CD4-positive, alpha-beta T cell treated with Interleukin-2 at 100 ng/mL for 4 hours (primary cell): ENCODE measurements around the gene FNDC3B.

Experiments
- DNase-seq: peaks from one replicate; pipeline ENCODE4 v3.0.0-alpha.2; 2020; ENCODE audit warnings: low spot score

FNDC3B gene

DNA sequence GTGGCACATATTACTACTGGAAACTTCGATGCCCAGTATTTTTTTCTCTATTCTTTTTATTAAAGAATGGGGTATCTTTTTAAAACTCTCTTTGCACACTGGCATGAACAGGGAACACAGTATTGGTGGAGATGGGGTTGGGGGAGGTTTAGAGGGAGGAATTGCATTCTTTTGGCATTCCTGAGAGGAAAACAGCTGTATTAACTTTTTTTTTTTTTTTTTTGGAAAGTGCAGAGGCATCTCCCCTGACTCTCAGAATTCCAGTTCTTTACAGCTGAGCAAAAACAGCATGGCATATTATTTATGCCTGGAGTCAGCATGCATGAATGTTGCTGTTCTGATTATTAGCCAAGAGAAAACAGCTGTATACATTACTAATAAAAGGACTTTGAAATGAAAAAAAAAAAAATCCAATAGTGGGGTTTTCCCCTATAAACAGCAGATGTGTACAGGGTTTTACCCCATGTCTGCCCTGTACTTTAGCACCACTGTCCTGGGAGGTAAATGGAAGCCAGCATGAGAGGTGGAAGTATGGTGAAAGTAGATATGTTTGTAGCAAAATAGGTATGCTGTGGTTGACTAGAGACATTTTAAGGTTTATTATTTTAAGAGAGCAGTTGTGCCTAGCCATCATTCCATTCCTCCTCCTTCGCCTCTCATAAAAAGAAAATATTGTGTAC, 132.2 kb downstream of the FNDC3B start:
- no peak for DNase-seq

DNA sequence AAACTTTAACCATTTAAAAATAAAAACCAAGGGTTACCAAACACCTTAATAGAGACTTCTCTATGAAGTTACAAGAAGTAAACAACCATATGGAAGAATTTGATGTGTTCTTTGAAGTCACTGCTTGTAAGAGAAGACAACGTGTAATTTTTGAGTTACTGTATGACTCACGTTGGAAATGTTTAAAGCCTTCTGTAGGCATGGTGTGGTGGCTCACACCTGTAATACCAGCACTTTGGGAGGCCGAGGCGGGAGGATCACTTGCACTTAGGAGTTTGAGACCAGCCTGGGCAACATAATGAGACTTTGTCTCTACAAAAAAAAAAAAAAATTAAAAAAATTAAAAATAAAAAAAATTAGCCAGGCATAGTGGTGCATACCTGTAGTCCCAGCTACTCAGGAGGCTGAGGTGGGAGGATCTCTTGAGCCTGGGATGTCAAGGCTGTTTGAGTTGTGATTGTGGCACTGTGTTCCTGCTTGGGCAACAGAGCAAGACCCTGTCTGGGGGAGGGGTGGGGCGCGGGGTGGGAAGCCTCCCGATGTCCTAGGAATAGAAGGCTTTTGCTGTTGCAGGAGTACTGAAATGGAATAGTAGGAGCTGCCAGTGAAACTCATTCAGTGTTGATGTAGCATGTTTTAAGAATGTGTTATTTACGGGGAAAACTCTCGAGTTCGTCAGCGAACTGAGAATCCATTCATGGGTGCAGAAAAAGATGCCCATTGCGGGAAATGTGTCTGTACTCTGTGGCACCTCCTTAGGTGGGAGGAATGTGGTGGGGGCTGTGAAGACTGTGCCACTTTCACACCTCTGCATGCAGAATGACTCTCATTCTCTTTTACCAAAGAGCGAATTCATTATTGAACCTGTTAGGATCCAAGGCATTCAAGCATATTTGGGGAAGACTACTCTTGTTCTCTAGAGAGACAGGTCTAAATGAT, 134.2 kb downstream of the FNDC3B start:
- DNase-seq: peak; percentile 8

DNA sequence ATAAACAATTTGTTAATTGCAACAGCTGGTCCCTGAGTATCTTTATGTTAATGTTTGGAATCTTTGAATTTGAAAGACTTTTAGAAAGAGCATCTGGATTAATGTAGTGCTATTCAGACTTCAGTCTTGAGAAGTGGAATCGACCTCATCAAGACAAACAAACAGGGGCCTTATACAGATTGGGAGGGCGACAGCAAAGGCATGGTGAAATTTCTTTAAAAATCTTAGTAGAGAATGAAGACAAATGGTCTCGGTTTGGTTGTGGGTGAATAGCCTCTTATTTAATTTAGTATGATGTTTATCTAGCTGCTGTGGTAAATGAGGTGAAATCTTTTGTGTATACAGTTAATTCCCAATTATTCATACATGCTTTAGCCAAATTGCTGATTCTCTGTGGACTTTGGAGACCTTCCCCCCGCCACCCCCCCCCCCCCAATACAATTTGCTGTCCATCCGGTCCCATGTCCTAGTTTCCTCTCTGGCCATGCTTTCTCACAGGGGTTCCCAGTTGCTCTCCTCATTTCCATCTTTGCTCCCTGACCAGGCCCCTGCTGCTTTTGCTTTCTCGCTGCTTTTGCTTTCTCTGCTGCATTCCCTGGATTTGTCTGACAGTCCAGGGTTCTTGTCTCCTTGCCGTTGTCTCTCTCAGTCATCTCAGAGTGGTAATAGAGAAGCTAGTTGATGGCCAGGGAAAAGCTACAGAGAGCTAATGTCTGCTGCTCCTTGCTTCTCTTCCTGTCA, 135.3 kb downstream of the FNDC3B start:
- DNase-seq: no peak

DNA sequence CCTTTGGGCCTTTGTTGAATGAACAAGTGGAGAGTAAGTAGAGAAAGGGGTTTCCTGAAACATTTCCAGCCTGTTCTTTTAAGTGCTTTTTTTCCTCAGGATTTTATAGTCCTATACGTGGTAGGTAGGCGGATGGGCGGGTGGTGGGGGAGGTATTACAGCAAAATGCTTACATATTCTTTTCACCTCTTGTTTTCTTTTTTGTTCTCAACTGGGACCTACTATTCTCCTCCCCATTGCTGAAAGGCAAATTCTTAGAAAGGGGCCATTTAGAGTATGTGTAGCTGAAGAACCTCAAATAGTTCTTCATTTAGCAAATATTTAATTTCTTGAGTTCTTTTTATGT, 135.8 kb downstream of the FNDC3B start:
- DNase-seq: no peak

DNA sequence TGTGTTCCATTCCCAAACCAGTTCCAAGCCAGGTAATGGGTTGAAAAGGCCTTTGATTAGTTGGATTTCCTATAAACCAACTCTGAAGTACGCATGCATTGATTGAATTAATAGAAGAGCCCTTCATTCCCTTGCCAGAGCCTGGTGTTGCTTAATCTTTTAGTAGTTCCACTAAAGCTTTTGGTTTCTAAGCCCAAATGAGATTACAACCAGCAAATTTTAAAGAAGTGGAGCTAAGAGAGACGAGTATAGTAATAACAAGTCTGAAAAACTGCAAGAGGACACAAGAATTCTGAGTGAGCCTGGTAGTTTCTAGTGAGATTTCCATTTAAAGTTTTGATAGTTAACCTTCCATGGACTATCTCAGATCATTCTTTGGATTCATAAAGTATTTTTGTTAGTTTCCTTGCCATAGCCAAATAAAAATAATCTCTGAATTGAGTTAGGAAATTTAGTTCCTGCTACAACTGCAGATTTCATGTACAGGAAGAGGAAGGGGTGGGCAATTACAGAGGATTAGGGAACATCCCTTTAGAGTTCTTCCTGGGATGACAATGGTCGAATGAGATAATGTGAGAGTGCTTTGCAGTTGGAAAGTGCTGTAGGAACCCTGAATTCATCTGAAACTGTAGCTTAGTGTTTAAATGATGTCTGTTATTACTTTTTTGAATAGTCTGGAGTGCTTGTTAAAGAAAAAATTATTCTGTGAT, 136.8 kb downstream of the FNDC3B start:
- no peak for DNase-seq

DNA sequence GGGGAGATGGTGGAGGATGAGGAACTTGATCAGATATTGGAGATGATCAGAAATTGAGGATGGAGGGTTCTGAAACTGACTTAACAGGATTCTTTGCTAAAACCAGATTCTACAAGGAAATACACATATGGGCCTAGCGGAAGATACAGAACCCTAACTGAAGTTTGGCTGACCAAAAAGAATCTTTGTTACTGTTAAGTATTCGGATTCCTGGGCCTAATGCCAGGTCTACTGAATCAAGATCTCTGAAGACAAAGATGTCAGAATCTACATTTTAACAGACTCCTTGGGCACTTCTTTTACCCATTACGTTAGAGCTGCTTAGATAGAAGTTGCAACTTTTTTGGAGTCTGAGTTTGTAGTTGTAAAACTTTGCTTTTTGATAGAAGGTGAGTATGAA, 137.7 kb downstream of the FNDC3B start:
- DNase-seq: no peak

DNA sequence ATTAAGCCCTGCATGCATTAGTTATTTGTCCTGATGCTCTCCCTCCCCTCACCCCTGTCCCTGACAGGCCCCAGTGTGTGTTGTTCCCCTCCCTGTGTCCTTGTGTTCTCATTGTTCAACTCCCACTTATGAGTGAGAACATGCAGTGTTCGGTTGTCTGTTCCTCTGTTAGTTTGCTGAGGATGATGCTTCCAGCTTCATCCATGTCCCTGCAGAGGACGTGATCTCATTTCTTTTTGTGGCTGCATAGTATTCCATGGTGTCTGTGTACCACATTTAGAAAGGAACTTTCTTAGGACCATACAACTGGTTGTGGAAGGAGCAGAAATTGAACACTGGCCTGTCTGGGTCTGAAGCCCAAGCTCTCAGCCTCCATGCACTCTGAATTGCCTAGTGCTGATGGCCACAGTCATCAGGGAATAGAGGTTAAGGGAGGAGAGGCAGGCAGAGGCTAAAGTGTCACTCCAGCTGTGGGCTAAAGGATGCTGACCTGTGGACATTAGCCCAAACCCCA, 138.5 kb downstream of the FNDC3B start:
- DNase-seq: no peak

DNA sequence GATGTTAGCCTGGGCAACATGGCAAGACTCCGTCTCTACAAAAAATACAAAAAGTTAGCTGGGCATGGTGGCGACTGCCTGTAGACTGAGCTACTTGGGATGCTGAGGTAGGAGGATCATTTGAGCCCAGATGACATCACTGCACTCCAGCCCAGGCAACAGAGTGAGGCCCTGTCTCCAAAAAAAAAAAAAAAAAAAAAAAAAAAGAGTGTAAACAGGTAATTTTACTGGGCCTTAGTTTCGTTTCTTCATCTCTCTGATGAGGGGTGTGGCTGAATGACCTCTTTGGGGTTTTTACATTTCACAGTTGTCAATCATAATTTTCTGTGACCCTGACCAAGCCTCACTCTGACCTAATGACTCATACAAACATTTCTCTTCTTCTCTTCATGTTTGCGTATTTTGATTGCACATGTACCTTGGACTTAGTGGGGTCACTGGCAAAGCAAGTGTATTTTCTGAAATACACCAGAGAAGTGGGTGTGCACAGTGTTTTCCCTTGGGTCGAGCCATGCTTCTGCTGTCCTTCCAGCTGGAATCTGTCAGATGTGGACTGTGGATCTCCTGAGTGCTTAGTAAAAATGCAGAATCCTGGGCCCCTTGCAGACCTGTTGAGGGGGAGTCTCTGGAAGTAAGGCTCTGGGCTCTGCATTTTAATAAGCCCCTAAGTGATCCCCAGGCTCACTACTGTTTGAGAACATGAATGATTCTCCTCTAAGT, 140.5 kb downstream of the FNDC3B start:
- DNase-seq: no peak

DNA sequence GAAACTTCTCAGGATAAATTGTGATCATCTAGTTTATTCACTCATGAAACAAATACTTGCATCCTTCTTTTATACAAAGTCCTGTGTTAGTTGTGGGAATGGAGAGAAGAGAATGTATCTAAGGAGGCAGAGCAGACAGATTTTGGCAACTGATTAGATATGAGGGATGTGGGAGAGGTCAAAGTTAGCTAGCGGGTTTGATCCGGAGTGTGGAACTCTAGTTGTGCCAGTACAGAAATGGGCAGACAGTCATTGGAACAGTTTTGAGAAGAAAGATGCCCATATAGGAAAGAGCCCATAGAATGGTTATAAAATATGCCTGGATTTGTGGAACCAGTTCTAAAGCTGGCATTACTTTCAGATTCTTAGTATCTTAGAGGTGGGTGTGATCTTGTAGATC, 141.1 kb downstream of the FNDC3B start:
- no peak for DNase-seq

DNA sequence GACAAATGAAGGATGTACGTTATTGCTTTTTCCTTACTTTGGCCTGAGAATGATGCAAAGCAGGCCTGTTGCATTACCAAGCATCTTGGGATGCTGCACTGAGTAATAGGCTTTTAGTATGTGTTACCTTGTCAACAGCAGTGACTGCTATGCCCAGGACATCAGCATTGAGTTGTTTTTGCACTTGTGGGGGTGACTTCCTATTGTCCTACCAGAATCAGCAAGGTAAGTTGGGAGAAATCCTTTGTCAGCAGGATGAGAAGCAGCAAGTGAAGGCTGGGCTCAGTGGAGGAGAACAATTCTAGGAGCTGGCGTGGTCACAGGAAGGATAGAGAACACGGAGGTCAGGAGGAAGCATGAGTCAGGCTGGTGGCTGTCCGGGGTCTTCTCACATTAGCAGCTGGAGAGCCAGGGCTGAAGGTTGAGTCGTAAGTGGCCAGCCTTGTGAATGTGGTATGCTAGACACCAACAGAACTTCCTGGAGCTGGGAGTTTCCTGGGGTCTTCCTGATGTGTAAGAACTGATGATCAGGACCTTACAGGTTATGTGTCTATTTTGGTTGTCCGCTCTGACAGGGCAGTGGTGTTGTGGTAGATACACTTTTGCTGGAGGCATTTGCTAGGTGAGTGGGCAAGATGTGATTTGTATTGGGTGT, 142.7 kb downstream of the FNDC3B start:
- DNase-seq: no peak

DNA sequence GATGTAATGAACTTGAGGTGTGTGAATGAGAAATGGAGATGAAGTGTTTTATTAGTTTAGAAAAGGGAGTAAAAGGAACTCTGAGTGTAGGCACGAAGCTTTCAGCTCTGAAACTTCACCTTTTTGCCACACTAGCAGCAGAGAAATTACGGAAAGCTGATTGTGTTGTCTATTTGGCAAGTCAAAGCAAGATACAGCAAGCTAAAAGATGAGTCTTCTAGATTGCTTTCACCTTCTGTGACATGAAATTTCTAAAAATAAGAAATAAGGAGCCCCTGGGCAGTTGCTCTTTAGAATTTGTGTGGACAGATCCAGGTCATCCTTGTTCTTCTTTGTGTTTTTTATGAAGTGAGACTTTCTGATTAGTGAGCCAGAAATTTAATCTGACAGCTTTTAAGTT, 143.4 kb downstream of the FNDC3B start:
- no peak for DNase-seq

DNA sequence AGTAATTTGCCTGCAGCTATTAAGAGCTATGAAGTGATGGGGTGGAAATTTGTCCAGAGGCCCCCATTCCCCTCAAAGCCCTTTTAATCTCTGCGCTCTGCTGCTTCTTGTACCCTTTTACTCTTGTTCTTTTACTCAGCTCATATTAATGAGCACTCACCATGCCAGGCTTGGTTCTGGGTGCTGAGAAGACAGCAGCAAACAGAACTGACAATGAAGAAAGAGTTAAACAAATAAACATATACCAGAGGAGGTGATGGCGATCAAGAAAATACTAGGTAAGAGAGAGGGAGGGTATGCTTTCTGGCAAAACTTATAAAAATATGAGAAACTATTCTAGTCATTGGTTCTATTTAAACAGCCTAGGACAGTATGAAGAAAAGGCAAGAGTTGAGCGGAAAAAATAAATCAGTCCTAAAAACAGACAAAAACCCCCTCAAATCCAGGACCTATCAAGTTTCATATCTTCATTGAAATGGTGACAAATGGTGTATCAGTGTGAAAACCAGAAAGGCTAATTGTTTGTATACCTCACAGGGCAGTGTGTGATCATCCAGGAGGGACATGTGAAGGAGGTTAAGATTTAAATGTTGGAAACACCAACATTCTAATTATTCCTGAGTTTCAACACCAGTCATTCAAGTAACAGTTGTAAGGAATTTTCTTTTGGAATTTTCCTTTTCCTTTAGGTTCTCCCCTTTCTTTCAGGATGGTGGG, 144.9 kb downstream of the FNDC3B start:
- no peak for DNase-seq

DNA sequence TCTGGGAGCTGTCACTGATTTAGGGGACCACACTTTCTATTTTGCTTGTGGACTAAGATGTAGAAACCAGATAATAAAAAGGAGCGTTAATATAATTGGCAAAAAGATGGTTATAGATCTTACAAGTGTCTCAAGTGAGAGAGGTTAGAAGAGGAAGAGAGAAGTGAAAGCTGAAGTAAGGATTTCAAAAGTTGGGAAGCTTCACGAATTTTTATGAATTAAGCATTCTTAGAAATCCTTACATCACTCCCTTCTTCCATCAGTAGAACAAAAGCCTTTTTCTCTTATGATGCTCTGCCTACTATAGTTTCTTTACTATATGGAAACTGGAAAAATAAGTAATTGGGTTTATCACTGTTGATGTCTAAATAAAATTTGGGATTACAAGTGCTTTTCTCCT, 146.5 kb downstream of the FNDC3B start:
- DNase-seq: no peak

DNA sequence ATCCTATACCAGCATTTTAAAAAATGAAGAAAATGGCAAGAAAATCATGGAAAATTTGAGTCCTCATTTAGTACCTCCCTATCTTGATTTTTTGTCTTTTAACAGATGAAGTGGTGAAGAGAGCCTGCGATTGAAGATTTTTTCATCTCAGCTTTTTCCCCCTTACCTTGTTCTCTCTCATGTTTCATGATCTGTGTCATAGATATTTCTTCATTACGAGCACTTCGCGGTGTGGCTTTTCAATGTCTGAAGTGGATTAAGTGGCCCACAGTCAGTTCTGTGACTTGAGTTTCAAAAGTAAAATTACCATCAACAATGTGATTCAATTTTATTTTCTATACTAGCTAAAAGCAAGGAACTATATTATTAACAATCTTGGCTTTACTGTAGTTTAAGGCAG, 147.2 kb downstream of the FNDC3B start:
- no peak for DNase-seq

DNA sequence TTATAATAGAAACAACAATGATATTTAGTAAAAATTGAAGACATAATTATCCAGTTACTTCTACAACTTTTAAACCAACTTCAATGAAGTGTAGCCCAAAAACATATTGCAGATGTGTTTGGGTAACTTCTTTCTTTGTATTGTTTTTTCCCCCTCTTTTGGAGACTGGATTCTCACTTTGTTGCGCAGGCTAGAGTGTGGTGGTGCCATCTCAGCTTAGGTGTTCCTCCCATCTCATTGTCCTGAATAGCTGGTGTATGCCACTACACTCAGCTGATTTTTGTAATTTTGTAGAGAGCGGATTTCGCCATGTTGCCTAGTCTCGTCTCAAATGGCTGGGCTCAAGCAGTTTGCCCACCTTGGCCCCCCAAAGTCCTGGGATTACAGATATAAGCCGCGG, 148.1 kb downstream of the FNDC3B start:
- no peak for DNase-seq

DNA sequence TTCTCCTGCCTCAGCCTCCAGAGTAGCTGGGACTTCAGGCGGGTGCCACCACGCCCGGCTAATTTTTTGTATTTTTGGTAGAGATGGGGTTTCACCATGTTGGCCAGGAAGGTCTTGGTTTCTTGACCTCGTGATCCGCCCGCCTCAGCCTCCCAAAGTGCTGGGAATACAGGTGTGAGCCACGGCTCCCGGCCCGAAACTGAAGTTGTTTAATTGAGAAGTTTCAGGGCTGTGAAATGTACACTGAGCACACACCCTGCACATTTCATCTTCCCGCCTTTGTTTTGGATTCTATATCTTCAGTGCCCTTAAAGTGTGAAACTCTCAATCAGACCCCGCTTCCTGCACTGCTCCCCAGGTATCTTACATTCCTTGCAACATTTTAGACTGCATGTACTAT, 149.1 kb downstream of the FNDC3B start:
- DNase-seq: no peak

DNA sequence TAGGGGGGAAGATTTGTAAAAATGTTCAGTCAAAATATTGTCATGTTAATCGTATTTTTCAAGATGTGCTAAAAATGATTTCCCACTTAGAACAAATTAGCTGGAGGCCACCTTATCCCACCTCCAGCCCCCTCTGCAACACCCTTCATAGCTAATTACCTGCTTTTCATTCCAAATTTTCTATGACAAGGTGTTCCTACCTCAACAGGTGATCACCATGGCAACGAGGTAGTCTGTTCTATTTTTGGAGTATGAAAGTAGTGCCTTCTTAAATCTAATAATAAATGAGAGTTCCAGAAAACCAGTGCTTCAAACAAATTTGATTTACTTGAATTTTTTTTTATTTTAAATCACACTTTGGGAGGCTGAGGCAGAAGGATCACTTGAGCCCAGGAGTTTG, 149.8 kb downstream of the FNDC3B start:
- DNase-seq: no peak

DNA sequence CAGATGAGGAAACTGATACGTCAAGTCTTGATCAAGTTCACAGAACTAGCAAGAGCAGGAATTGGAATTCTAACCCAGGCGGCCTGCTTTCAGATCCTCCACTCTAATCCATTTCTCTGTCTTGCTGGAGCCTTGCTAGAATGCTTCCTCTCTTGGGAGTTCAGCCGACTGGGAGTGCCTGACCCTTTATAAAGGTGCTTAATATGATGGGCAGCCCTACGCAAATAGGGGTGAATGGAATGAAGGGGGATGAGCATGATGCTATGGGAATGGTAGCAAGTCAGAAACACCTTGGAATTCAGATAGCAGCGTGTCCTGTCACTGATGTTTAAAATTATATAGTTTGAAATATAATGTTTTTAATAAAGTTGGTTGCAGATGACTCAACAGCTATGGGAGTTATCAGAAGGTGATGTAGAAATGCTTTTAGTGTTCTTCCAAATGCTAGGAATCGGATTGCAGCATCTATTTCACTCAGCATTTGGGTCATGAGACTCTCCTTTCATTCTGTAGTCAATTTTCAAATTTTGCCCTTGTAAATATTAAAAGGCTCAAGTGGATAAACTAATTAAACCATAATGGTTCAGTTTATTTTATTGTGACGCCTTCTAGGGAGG, 150.7 kb downstream of the FNDC3B start:
- no peak for DNase-seq

DNA sequence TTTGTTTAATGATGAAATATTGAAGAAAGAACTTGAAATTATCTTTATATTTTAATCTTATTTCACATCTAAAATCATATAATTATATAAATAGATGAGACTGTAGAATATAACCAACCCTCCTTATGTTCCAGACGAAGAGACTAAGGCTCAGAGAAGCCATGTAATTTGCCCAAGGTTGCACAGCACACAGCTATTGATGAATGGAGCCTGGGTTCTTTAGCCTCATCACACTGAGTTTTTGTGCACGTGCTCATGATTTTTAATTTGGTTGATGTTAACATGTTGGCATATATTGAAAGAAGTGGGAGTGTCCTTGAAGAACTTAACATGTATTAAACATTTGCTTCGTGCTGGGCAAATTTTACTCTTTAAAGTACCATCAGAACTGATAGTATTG, 151.6 kb downstream of the FNDC3B start:
- no peak for DNase-seq

DNA sequence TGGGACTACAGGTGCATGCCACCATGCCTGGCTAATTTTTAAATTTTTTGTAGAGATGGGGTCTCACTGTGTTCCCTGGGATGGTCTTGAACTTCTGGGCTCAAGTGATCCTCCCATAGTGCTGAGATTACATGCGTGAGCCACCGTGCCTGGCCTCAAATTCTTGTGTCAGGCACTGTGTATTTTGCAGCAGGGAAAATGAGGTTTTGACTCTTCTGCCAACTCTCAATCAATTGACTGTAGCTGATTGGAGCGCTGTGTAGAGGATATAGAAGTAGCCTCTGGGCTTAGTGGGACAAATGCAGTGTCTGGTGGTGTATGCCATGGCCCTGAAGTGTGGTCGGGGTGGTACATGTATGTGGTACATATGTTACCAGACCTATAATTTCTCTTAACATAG, 152.3 kb downstream of the FNDC3B start:
- DNase-seq: no peak
